Fibroblast of mammary gland (primary cell): ENCODE data around the gene MLLT1.

ENCODE experiments used
- DNase-seq: peaks from one replicate; pipeline ENCODE4 v3.0.0-alpha.2; 2010; ENCODE audit warnings: low read depth
- H3K4me3 ChIP-seq: 2 replicates; pipeline ENCODE4 v1.5.1; 2011; ENCODE audit warnings: low read depth, mild to moderate bottlenecking, low read length, moderate library complexity; ENCODE audit not compliant: control insufficient read depth
- TF ChIP-seq, protein P1 (sequence below): conservative IDR thresholded peaks from 2 replicates; pipeline ENCODE4 v1.5.1; 2011; ENCODE audit warnings: low read depth, low read length, inconsistent platforms; ENCODE audit not compliant: control insufficient read depth, insufficient read depth

Gene MLLT1

DNA sequence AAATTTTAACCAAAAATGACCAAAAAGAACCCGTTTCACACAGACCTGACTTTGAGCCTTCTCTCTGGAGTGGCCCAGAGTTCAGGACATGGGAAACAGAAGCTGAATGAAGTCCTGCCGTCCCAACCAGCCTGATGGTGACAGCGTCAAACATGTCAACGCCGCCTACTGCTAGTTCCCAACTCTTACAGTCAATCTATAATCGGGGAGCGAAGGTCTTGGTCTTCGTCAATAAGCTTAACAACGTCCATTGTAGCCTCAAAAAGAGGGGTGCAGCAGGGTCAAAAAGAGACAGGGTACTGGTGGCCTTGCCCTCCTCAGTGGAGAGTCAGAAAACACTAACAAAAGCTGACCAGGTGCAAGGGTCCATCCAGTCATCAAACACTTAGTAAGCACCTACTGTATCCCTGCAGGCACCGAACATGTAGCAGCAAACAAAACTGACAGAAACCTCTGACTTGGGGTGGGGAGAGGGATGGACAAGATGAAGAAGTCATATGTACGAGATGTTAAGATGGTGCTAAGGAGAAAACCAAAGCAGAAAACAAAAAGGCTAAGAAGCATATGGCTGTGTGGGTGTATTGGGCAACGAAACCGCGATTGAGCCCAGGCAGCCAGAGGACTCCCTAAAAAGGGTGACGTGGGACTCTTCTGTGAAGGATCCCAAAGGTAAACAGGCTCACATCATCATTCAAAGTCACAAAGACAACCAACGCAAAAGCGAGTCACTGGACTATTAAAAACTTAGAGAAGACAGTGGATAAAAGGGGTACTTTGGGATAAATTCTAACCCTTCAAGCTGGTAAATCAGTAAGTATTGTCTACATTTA is 12.0 kb downstream of the MLLT1 start:
- H3K4me3 ChIP-seq, result no peak overlapping the region
- TF ChIP-seq, protein P1, sequence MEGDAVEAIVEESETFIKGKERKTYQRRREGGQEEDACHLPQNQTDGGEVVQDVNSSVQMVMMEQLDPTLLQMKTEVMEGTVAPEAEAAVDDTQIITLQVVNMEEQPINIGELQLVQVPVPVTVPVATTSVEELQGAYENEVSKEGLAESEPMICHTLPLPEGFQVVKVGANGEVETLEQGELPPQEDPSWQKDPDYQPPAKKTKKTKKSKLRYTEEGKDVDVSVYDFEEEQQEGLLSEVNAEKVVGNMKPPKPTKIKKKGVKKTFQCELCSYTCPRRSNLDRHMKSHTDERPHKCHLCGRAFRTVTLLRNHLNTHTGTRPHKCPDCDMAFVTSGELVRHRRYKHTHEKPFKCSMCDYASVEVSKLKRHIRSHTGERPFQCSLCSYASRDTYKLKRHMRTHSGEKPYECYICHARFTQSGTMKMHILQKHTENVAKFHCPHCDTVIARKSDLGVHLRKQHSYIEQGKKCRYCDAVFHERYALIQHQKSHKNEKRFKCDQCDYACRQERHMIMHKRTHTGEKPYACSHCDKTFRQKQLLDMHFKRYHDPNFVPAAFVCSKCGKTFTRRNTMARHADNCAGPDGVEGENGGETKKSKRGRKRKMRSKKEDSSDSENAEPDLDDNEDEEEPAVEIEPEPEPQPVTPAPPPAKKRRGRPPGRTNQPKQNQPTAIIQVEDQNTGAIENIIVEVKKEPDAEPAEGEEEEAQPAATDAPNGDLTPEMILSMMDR, result no peak
- peak; percentile 87 for DNase-seq

DNA sequence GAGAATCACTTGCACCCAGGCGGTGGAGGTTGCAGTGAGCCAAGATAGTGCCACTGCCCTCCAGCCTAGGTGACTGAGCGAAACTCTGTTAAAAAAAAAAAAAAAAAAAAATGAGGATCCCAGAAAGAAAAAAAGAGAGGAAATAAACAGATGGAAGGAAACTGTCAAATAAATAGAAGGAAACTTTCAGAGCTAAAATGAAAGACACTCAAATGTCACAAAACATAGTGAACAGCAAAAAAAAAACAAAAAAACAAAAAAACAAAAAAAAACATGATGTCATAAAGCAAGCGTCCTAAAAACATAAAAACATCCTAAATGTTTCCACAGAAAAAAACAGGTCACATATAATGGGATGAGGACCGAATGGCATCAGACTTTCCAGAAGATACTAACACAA is 15.0 kb downstream of the MLLT1 start:
- TF ChIP-seq, protein P1, result no peak
- no peak for DNase-seq
- H3K4me3 ChIP-seq, result no peak overlapping the region

- TF ChIP-seq, protein P1, result no peak
- peak; percentile 53 for DNase-seq
- no peak overlapping the region for H3K4me3 ChIP-seq
These were observed 15.9 kb downstream of the MLLT1 start for GRCh38 chr19:6263735-6264444.

DNA sequence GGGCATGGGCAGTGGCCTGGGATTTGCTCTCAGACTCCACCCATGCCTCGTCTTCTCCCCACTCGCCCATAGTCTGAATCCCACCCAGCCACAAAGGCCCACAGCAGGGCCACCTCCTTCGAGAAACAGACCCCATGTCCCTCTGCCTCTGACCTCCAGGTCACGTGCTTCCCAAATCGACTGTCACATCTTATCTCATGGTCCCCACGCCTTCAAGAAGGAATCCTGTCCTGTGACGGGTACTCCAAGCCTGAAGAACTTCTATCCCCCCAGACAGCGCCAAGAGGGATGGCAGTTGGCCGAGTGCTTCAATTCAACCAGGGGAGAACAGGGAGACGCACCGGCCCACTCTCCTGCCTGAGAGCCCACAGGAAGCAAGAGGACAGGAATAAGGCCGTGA is 16.5 kb downstream of the MLLT1 start:
- H3K4me3 ChIP-seq, result no peak overlapping the region
- TF ChIP-seq, protein P1, result no peak
- no peak for DNase-seq

DNA sequence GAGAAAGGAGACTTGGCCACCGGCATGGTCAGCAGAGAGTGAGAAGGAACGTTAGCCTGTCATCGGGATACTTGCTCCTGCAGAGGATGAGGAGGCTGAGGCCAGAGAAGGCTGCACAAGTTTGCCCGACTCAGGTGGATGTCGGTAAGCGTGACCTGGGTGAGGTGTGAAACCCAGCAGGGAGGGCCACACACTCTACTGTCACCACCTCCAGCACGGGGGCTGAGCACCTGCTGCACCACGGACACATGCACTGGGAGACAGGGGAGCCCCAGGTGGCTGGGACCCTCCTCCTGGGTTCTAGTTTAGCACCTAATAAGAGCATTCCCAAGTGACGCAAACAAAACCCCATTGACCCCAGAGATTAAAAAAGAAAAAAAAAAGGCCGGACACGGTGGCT is 17.3 kb downstream of the MLLT1 start:
- H3K4me3 ChIP-seq, result no peak overlapping the region
- TF ChIP-seq, protein P1, result no peak
- no peak for DNase-seq

GRCh38 chr19:6261883-6262282 is 17.9 kb downstream of the MLLT1 start:
- DNase-seq, result no peak
- no peak overlapping the region for H3K4me3 ChIP-seq
- TF ChIP-seq, protein P1, result no peak
